Naive thymus-derived CD8-positive, alpha-beta T cell (primary cell): ENCODE data around the gene NR6A1. TPM values are rescaled to one million over a fixed set of nuclear protein-coding genes. Genes with fewer than 3 reads are reported as not detected.

Experiments used
- ATAC-seq, 2 donors: fragments of 150-1000 bp; cut with Tn5 transposase in 1 of 2; sonication (Bioruptor Pico), chemical (Tn5 transposase) in 1 of 2; 1 replicate in 1 of 2; 2 replicates in 1 of 2; pipeline ENCODE4 v1.10.0; 2021; ENCODE audit warnings: mild to moderate bottlenecking in 2 of 2, moderate library complexity in 2 of 2
- POLR2A ChIA-PET: fragments of 350-600 bp; sonication (Branson Sonifier 250); formaldehyde crosslinking; loops from one replicate; lab custom pipeline; 2021; ENCODE audit warnings: antibody characterized with exemption; lab: Charles Lee
- DNase-seq, 10 donors: peaks; one replicate each; pipeline versions ENCODE4 v3.0.0 to v3.0.0-alpha.2; 2020 to 2022
- H3K27ac Mint-ChIP-seq, 10 donors: one replicate each; pipeline ENCODE4 v1.8.0; 2020 to 2022; ENCODE audit warnings: mild to moderate bottlenecking in 10 of 10, mixed read lengths in 10 of 10, moderate library complexity in 4 of 10, inconsistent platforms in 1 of 10
- H3K27me3 Mint-ChIP-seq, 5 donors: one replicate each; pipeline ENCODE4 v1.8.0; 2021 to 2022; ENCODE audit warnings: mixed read lengths in 5 of 5
- H3K36me3 Mint-ChIP-seq, 3 donors: one replicate each; pipeline ENCODE4 v1.8.0; 2020 to 2022; ENCODE audit warnings: mixed read lengths in 3 of 3, mild to moderate bottlenecking in 2 of 3, inconsistent platforms in 1 of 3
- H3K4me1 Mint-ChIP-seq, 4 donors: one replicate each; pipeline ENCODE4 v1.8.0; 2021 to 2022; ENCODE audit warnings: mixed read lengths in 4 of 4
- H3K4me3 Mint-ChIP-seq, 10 donors: one replicate each; pipeline ENCODE4 v1.8.0; 2020 to 2022; ENCODE audit warnings: mild to moderate bottlenecking in 10 of 10, mixed read lengths in 10 of 10, moderate library complexity in 6 of 10, inconsistent platforms in 1 of 10
- H3K9me3 Mint-ChIP-seq, 9 donors: one replicate each; pipeline ENCODE4 v1.8.0; 2020 to 2022; ENCODE audit warnings: mixed read lengths in 9 of 9, mild to moderate bottlenecking in 3 of 9, inconsistent platforms in 1 of 9, moderate library complexity in 1 of 9
- polyA plus RNA-seq, 3 donors: library from polyadenylated mRNA; unstranded; fragments of 300-500 nt; fragmentation: Illumina TruSeq; gene quantifications; one replicate each; pipeline ENCODE4 v1.2.3, GENCODE V29; 2021
- total RNA-seq, 8 experiments: library from RNA in 2 of 8; stranded (reverse) in 2 of 8; gene quantifications; one replicate each; pipeline ENCODE4 v1.2.3 and lab custom pipeline; 2021 to 2026

NR6A1 gene
- total and polyA plus RNA-seq, 5 experiments from 2014 or later = 0.05 TPM; not detected in 4

DNA sequence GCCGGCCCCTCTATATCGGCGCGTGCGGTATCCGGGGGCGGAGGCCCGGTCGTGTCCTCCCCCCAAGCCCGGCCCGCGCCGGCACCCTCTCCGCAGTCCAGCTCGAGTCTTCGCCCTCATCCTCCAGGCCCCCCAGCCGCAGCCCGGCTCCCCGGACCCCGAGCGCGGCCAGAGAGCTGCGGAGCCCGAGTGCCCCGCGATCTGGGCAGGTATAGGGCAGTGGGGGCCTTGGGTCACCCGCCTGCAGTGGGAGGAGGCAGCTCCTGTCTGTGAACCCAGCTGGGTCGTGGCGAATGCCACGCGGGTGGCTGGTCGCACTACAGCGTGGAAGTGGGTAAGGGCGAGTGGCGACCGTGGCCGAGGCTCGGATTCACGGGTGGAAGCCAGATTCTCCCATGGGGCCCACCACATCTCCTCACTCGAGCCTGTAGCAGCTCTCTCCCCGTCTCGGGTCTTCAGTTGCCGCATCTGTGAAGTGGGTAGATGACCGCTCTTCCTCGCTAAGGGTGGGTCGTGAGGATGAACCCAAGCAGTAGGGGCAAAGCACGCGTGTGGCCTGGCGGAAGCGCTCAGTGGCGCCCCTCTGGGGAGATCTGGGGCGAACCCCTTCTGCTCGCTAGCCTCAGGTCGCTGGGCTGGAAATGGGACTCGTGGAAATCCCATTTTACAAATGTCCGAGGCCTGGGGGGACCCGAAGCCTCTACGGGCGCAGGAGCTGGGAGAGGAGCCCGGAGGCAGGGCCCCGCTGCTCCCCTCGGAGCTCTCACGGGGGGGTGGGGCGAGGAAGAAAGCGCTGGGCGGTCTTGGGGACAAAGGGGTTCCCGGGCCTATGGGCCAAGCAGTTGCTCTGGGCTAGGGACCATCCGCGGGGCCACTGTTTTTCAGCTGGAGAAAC is 265.9 kb downstream of the NR6A1 start:
- peak overlapping the region in 9 of 10 donors; percentile 28 to 69 (median 56) for H3K4me3 Mint-ChIP-seq

GRCh38 chr9:124504530-124505005 is 266.5 kb downstream of the NR6A1 start:
- peaks cover 6 to 42% (median 18%) of the 10 kb centered on the region in 5 donors for H3K27me3 Mint-ChIP-seq
- H3K4me1 Mint-ChIP-seq = peaks cover 7 to 15% (median 10%) of the 10 kb centered on the region in 4 donors
- H3K9me3 Mint-ChIP-seq = peaks cover 0 to 2% (median 0%) of the 10 kb centered on the region in 9 donors
- H3K4me3 Mint-ChIP-seq = peak overlapping the region in 1 of 10 donors; percentile 89
- peaks cover 0 to 5% (median 5%) of the 10 kb centered on the region in 3 donors for H3K36me3 Mint-ChIP-seq
- ATAC-seq (peak; percentile 17 to 23), DNase-seq (no peak)
- POLR2A ChIA-PET = no interaction called here
- H3K27ac Mint-ChIP-seq = no peak overlapping the region

More for the DNA sequence above, 265.9 kb downstream of the NR6A1 start:
- Mint-ChIP-seq H3K27ac (no peak overlapping the region), H3K36me3 (peaks cover 0 to 5% (median 5%) of the 10 kb centered on the region in 3 donors), H3K4me1 (peaks cover 7 to 13% (median 8%) of the 10 kb centered on the region in 4 donors), H3K27me3 (peaks cover 6 to 42% (median 18%) of the 10 kb centered on the region in 5 donors), H3K9me3 (peaks cover 0 to 2% (median 0%) of the 10 kb centered on the region in 9 donors)
- DNase-seq = peak in 1 of 10 donors; percentile 54
- peak in 1 of 2 donors; percentile 30 for ATAC-seq
- POLR2A ChIA-PET = no interaction called here

DNA sequence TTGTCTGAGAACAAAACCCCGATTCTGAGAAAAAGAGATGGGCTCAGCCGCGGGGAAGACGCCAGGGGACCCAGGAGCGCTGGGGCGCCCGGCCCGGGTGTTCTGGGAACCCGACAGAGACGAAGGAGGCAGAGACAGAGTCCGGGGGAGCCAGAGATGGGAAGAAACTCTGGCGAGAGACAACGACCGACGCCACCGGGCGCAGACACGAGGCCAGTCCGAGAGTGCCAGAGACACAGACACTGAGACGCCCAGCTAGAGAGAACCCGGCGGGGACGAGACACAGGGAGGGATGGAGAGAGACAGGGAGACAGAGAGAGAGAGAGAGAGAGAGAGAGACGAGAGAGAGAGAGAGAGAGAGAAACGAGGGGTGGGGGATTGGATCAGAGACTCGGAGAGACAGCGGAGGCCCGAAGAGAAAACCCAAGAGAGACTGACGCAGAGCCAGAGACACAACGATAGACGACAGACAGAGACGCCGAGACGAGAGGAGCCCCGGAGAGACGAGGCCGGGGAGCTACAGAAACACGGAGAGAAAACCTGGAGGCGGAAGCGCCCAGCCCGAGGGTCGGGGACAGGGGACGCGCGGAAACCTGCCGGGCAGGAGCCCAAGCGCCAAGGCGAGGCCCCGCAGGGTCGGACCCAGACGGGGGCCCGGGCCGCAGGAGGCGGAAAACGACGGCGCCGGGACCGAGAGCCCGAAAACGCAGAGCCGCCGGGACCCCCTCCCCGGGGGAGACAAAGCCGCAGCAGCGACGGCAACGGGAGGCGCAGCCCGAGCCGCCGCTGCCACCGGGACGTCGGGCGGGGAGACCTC is 267.2 kb downstream of the NR6A1 start:
- peak overlapping the region; percentile 63 to 92 (median 88) for H3K4me3 Mint-ChIP-seq
- DNase-seq = peak in 1 of 10 donors; percentile 46
- peak; percentile 12 to 37 for ATAC-seq
- H3K4me1 Mint-ChIP-seq = peaks cover 7 to 18% (median 11%) of the 10 kb centered on the region in 4 donors
- H3K27ac Mint-ChIP-seq = peak overlapping the region in 4 of 10 donors; percentile 4 to 76 (median 48)
- POLR2A ChIA-PET = no interaction called here
- peaks cover 6 to 42% (median 18%) of the 10 kb centered on the region in 5 donors for H3K27me3 Mint-ChIP-seq
- peaks cover 0 to 5% (median 5%) of the 10 kb centered on the region in 3 donors for H3K36me3 Mint-ChIP-seq
- peaks cover 0 to 2% (median 0%) of the 10 kb centered on the region in 9 donors for H3K9me3 Mint-ChIP-seq

DNA sequence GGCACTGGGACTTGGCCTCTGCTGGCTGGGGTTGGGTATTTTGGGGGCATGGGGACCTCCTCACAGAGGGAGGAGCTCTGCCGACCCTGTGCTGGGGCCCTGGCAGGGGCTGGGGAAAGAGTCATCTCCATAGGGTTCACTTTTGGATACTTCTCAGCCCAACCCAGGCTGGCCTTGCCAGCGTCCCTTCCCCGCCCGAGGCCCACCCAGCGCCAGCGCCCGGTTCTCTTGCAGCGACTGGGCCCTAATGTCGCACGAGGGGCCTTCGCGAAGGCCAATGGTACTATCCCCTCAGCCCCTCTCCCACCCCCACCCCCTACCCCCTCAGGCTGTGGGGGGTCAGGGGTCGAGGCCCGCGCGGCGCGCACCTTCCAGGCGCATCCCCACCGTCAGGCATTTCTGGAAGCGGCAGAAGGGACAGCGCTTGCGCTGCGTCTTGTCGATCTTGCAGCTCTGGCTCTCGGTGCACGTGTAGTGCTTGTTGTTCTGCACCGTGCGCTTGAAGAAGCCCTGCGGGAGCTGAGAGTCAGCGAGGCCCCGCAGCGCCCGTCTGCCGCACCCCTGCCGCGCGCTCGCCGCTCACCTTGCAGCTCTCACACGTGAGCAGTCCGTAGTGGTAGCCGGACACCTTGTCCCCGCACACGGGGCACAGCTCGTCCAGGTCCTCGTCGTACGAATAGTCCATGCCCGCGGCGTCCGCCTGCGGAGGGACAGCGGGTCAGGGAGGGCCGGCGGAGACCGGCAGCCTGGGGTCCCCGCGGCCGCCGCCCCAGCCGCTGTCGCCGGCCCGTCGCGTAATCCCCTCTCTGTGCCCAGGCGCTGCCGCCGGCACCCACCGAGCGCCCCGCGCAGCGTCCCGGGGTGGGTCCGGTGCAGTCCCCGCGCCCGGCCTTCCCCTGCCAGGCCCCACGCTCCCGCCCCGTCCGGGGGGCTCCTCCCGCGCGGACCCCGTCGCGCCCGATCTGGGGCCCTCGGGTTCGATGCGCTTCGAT is 268.1 kb downstream of the NR6A1 start:
- POLR2A ChIA-PET = no interaction called here
- Mint-ChIP-seq H3K4me3 (peak overlapping the region in 5 of 10 donors; percentile 24 to 92 (median 89)), H3K27me3 (peaks cover 6 to 42% (median 18%) of the 10 kb centered on the region in 5 donors), H3K4me1 (peaks cover 7 to 18% (median 13%) of the 10 kb centered on the region in 4 donors), H3K36me3 (peaks cover 0 to 5% (median 5%) of the 10 kb centered on the region in 3 donors), H3K27ac (no peak overlapping the region), H3K9me3 (peaks cover 0 to 2% (median 0%) of the 10 kb centered on the region in 9 donors)
- DNase-seq (peak in 1 of 10 donors; percentile 55), ATAC-seq (no peak)

DNA sequence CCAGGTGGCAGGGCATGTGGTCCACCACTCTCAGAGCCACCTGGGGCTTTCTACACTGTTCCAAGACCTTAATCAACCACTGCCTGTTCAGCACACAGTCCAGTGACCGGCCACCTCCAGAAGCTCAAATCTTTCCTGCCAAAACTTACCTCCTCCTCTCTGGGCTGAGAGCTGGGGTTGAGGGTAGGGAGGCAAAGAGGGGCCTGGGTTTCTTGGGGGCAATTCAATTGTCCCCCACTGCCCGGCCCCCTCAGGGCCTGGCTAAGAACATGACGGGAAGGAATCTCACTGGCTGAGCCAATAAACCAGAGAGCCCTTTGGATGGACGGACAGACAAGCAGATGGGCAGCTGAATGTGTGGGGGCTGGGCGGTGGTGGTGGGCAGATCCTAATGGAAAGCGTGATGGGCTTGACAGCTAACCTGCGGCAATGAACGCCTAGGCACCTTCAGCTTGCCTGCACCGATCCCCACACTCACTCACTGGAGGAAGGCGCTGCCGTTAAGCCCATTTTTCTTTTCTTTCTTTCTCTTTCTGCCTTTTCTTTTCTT is 269.3 kb downstream of the NR6A1 start:
- ATAC-seq (no peak), DNase-seq (peak in 1 of 10 donors; percentile 19)
- Mint-ChIP-seq H3K4me3 (peak overlapping the region in 1 of 10 donors; percentile 38), H3K27ac (no peak overlapping the region), H3K4me1 (peaks cover 12 to 28% (median 20%) of the 10 kb centered on the region in 4 donors), H3K9me3 (peaks cover 0 to 2% (median 0%) of the 10 kb centered on the region in 9 donors), H3K36me3 (peaks cover 0 to 5% (median 5%) of the 10 kb centered on the region in 3 donors), H3K27me3 (peaks cover 6 to 38% (median 18%) of the 10 kb centered on the region in 5 donors)
- POLR2A ChIA-PET = interaction anchor here (0.5 kb wide), 1 partner anchor 985 kb away, joined by 4 read pairs; no protein-coding TSS in a partner anchor

DNA sequence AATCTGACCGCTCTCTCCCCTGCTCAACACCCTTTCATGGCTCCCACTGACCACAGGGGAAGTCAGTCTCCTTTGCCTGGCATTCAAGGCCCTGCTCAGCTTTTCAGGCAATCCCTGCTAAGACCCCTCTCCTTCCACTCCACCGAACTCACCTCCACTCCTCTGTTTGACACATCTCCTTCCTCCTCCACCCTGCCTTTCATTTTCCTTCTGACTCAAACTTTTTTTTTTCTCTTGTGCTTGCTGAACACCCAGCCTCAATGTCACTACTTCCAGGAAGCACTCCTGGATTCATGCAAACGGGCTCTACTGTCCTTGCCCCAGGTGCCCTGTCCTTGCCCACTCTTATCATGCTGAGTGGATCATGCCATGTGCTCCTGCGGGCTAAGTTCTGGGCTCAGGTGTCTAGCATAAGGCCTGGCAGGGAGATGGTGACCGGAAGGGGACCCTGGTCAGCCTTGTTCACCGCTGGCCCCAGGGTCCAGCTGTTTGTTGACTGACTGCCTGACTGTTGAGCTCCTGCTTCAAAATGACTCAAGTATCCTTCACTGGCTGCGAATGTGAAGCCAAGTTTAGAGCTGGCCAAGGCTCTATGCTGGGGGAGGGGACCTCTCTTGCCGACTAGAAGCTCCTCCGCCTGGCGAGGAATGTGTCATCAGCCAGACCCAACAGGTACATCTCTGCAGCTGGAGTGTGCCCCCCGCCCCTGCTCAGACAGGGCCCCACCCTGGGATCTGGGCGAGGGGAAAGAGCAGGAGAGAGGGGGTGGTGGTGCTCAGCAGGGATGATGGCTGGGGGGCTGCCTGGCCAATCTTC is 270.1 kb downstream of the NR6A1 start:
- H3K4me1 Mint-ChIP-seq = peaks cover 15 to 36% (median 28%) of the 10 kb centered on the region in 4 donors
- H3K9me3 Mint-ChIP-seq = peaks cover 0 to 2% (median 0%) of the 10 kb centered on the region in 9 donors
- DNase-seq (no peak), ATAC-seq (no peak)
- peak overlapping the region in 1 of 10 donors; percentile 16 for H3K4me3 Mint-ChIP-seq
- H3K27me3 Mint-ChIP-seq = peaks cover 6 to 31% (median 13%) of the 10 kb centered on the region in 5 donors
- peaks cover 0 to 5% (median 5%) of the 10 kb centered on the region in 3 donors for H3K36me3 Mint-ChIP-seq
- POLR2A ChIA-PET = no interaction called here
- H3K27ac Mint-ChIP-seq = peak overlapping the region in 2 of 10 donors; percentile 7 to 71

GRCh38 chr9:124500028-124500795 is 270.9 kb downstream of the NR6A1 start:
- POLR2A ChIA-PET = no interaction called here
- Mint-ChIP-seq H3K4me1 (peaks cover 23 to 44% (median 34%) of the 10 kb centered on the region in 4 donors), H3K27ac (no peak overlapping the region)

GRCh38 chr9:124499216-124499615 is 271.9 kb downstream of the NR6A1 start:
- DNase-seq = no peak
- Mint-ChIP-seq H3K4me3 (no peak overlapping the region), H3K4me1 (peaks cover 28 to 50% (median 39%) of the 10 kb centered on the region in 4 donors), H3K9me3 (no peaks in the 10 kb centered on the region), H3K27me3 (peaks cover 4 to 20% (median 8%) of the 10 kb centered on the region in 5 donors), H3K36me3 (peaks cover 0 to 5% (median 5%) of the 10 kb centered on the region in 3 donors), H3K27ac (peak overlapping the region in 2 of 10 donors; percentile 38 to 75)
- POLR2A ChIA-PET = interaction anchor here (0.6 to 0.7 kb wide), 2 partner anchors 21 to 1812 kb away, joined by 3 to 4 read pairs; no protein-coding TSS in a partner anchor
- ATAC-seq = no peak

More at GRCh38 chr9:124500028-124500795, 270.9 kb downstream of the NR6A1 start:
- Mint-ChIP-seq H3K4me3 (no peak overlapping the region), H3K36me3 (peaks cover 0 to 5% (median 5%) of the 10 kb centered on the region in 3 donors), H3K27me3 (peaks cover 4 to 23% (median 9%) of the 10 kb centered on the region in 5 donors), H3K9me3 (no peaks in the 10 kb centered on the region)
- DNase-seq (no peak), ATAC-seq (no peak)

DNA sequence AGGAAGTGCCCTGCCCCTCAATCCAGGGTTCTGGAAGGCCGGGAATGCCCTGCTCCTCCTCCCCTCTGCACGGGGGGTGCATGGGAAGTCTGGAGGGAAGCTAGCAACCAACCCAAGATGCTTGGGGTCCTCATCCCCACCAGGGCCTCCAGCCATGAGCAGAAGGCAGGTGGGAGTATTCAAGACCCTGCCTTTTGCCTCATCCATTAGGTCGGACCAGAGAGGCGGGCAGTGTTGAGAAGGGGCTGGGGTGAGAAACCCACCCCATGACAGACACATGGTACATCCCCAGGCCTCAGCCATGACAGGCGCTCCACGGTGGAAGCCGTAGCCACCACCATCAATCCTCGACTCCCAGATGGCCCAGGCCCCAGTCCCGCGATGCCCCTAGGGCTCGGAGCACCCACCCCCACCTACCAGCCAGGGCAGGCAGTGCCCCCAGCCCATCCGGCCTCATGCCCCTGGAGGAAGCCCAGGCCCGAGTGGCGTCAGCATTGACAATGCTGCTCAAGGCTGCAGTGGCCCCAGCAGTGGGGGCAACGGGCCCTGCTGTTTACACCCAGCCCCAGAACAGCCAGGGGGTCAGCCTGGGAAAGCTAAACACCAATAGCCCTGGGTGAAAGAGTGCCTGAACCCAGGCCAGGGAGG is 272.5 kb downstream of the NR6A1 start:
- ATAC-seq (no peak), DNase-seq (no peak)
- Mint-ChIP-seq H3K4me3 (no peak overlapping the region), H3K36me3 (no peaks in the 10 kb centered on the region), H3K27me3 (peaks cover 0 to 15% (median 3%) of the 10 kb centered on the region in 5 donors), H3K27ac (peak overlapping the region in 2 of 10 donors; percentile 42 to 43), H3K4me1 (peaks cover 23 to 48% (median 35%) of the 10 kb centered on the region in 4 donors), H3K9me3 (no peaks in the 10 kb centered on the region)
- POLR2A ChIA-PET = interaction anchor here (0.5 to 0.6 kb wide), 2 partner anchors 9 to 1813 kb away, joined by 3 to 4 read pairs; no protein-coding TSS in a partner anchor
